GM23248 (cell line): ENCODE data around the gene SLC11A1.

ENCODE experiments used
- EZH2 ChIP-seq: fragments of 200-600 bp; sonication (generic); IDR thresholded peaks from 2 replicates; pipeline ENCODE4 v1.6.1; 2018; ENCODE audit warnings: antibody characterized with exemption, mild to moderate bottlenecking; ENCODE audit not compliant: insufficient read depth, poor library complexity, severe bottlenecking
- EZH2phosphoT487 ChIP-seq: fragments of 200-600 bp; sonication (generic); IDR thresholded peaks from 2 replicates; pipeline ENCODE4 v1.6.1; 2018; ENCODE audit warnings: antibody characterized with exemption, moderate library complexity, mild to moderate bottlenecking, low read depth; ENCODE audit not compliant: insufficient read depth

- no peak for TF ChIP-seq EZH2
- TF ChIP-seq EZH2phosphoT487 = no peak
These were observed 16.6 kb downstream of the SLC11A1 start for GRCh38 chr2:218398437-218399390.
